Natural killer cell (primary cell): Measurements from ENCODE around the gene GJD2. TPM values are rescaled to one million over a fixed set of nuclear protein-coding genes. Genes with fewer than 3 reads are reported as not detected.

Experiments used
- ATAC-seq, 3 donors: fragments of 150-1000 bp in 2 of 3; fragments of 200-7000 bp in 1 of 3; cut with Tn5 transposase; 1 replicate in 1 of 3; 2 replicates in 2 of 3; pipeline ENCODE4 v1.10.0; 2021; ENCODE audit warnings: mild to moderate bottlenecking in 2 of 3, moderate library complexity in 2 of 3
- DNase-seq, 2 donors: peaks; one replicate each; pipeline versions ENCODE4 v3.0.0 to v3.0.0-alpha.2; 2013 to 2021; ENCODE audit warnings: mixed read lengths in 1 of 2
- H3K27ac ChIP-seq: one replicate; pipeline ENCODE4 v1.5.1; 2013; ENCODE audit warnings: mild to moderate bottlenecking, low read length
- H3K27me3 ChIP-seq: one replicate; pipeline ENCODE4 v1.6.1; 2013; ENCODE audit warnings: low read length; ENCODE audit not compliant: control insufficient read depth, insufficient read depth
- H3K36me3 ChIP-seq: one replicate; pipeline ENCODE4 v1.6.1; 2013; ENCODE audit warnings: low read length; ENCODE audit not compliant: control insufficient read depth, insufficient read depth
- H3K4me1 ChIP-seq: one replicate; pipeline ENCODE4 v1.6.1; 2013; ENCODE audit warnings: low read length; ENCODE audit not compliant: control insufficient read depth, insufficient read depth
- H3K4me3 ChIP-seq: one replicate; pipeline ENCODE4 v1.5.1; 2013; ENCODE audit warnings: low read length
- H3K9me3 ChIP-seq: one replicate; pipeline ENCODE4 v1.6.1; 2013; ENCODE audit warnings: low read length; ENCODE audit not compliant: control insufficient read depth, insufficient read depth
- H3K27ac Mint-ChIP-seq, 2 donors: one replicate each; pipeline ENCODE4 v1.8.0; 2022; ENCODE audit warnings: mild to moderate bottlenecking in 2 of 2, mixed read lengths in 2 of 2, moderate library complexity in 1 of 2
- H3K27me3 Mint-ChIP-seq, 2 donors: one replicate each; pipeline ENCODE4 v1.8.0; 2022; ENCODE audit warnings: low read depth in 2 of 2, mixed read lengths in 2 of 2
- H3K36me3 Mint-ChIP-seq: one replicate; pipeline ENCODE4 v1.8.0; 2022; ENCODE audit warnings: mixed read lengths
- H3K4me1 Mint-ChIP-seq, 2 donors: one replicate each; pipeline ENCODE4 v1.8.0; 2022; ENCODE audit warnings: mixed read lengths in 2 of 2
- H3K4me3 Mint-ChIP-seq: one replicate; pipeline ENCODE4 v1.8.0; 2022; ENCODE audit warnings: mild to moderate bottlenecking, moderate library complexity, mixed read lengths
- H3K9me3 Mint-ChIP-seq, 2 donors: one replicate each; pipeline ENCODE4 v1.8.0; 2022; ENCODE audit warnings: mixed read lengths in 2 of 2
- CTCF ChIP-seq: fragments of 200-600 bp; IDR thresholded peaks from one replicate; pipeline ENCODE4 v1.8.0; 2022; ENCODE audit warnings: antibody characterized with exemption
- WGBS: methylation state at CpG from one replicate; pipeline ENCODE4 v1.1.7; 2013; ENCODE audit warnings: missing lambda C conversion rate; ENCODE audit not compliant: insufficient coverage; 5-methylcytosine and 5-hydroxymethylcytosine counted together
- intact Hi-C: fragments of 100-400 bp; cut with micrococcal nuclease; formaldehyde crosslinking; loops from one replicate; pipeline ENCODE4 v1.14.2; 2022
- total RNA-seq, 4 donors: library from RNA; stranded (reverse); fragments of 120-200 nt in 1 of 4; gene quantifications; one replicate each; pipeline versions ENCODE4 v1.2.3 to v1.2.4, GENCODE V29; 2013 to 2022

Gene GJD2
- total RNA-seq, 3 donors from 2014 or later (not counting 1 experiment from before 2014, with no cell fraction given) = not detected

GRCh38 chr15:34739346-34739745 lies 15.5 kb downstream of the GJD2 start:
- H3K4me3 ChIP-seq = no peak overlapping the region
- Mint-ChIP-seq H3K9me3 (no peaks in the 10 kb centered on the region), H3K4me3 (no peak overlapping the region), H3K27ac (no peak overlapping the region), H3K4me1 (no peaks in the 10 kb centered on the region), H3K27me3 (peaks cover 24 to 41% of the 10 kb centered on the region in 2 donors), H3K36me3 (no peaks in the 10 kb centered on the region)
- no peaks in the 10 kb centered on the region for H3K36me3 ChIP-seq
- H3K27ac ChIP-seq = no peak overlapping the region
- 100% methylated on average over 1 of the region's 2 CpGs for WGBS
- no peaks in the 10 kb centered on the region for H3K4me1 ChIP-seq
- no peaks in the 10 kb centered on the region for H3K27me3 ChIP-seq
- ATAC-seq (no peak), DNase-seq (no peak)
- no peaks in the 10 kb centered on the region for H3K9me3 ChIP-seq
- intact Hi-C loops = no loop called here
- TF ChIP-seq CTCF = no peak

GRCh38 chr15:34738002-34738401 lies 16.8 kb downstream of the GJD2 start:
- no peaks in the 10 kb centered on the region for H3K36me3 Mint-ChIP-seq
- H3K4me3 ChIP-seq = no peak overlapping the region
- intact Hi-C loops = no loop called here
- peaks cover 24 to 28% of the 10 kb centered on the region in 2 donors for H3K27me3 Mint-ChIP-seq
- no peak for TF ChIP-seq CTCF
- H3K36me3 ChIP-seq = no peaks in the 10 kb centered on the region
- H3K27ac ChIP-seq = no peak overlapping the region
- 80% methylated on average over 1 of the region's 2 CpGs for WGBS
- H3K4me1 ChIP-seq = no peaks in the 10 kb centered on the region
- no peak for ATAC-seq
- H3K4me1 Mint-ChIP-seq = no peaks in the 10 kb centered on the region
- no peak for DNase-seq
- H3K27ac Mint-ChIP-seq = no peak overlapping the region
- H3K4me3 Mint-ChIP-seq = no peak overlapping the region
- H3K9me3 ChIP-seq = no peaks in the 10 kb centered on the region
- no peaks in the 10 kb centered on the region for H3K27me3 ChIP-seq
- H3K9me3 Mint-ChIP-seq = no peaks in the 10 kb centered on the region

DNA sequence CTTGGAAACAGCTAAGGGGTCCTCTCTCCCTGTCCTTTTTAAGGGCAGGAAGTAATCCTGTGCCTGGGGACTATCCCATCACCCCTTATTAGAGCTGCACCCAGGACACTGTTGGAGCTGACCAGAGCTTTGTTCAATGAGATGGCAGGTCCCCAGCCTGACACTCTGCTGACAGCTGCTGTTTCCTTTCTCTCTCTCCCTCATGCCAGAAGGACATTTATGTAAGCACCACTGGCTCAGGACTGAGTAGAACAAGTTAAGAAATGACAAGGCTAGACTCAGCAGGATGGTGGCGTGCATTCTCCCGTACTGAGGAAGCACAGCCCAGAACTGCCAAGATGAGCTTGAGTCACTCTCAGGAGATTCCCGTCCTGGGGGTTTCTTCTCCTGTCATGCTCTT lies 17.3 kb downstream of the GJD2 start:
- peaks cover 25% of the 10 kb centered on the region in 2 donors for H3K27me3 Mint-ChIP-seq

More for the DNA sequence above, 17.3 kb downstream of the GJD2 start:
- DNase-seq (no peak), ATAC-seq (peak in 1 of 3 donors; percentile 39)
- Histone ChIP-seq H3K36me3 (no peaks in the 10 kb centered on the region), H3K4me3 (no peak overlapping the region), H3K4me1 (no peaks in the 10 kb centered on the region), H3K27me3 (no peaks in the 10 kb centered on the region), H3K27ac (no peak overlapping the region), H3K9me3 (no peaks in the 10 kb centered on the region)
- intact Hi-C loops = no loop called here
- 72% methylated on average over 3 of the region's 3 CpGs for WGBS
- H3K9me3 Mint-ChIP-seq = no peaks in the 10 kb centered on the region
- H3K27ac Mint-ChIP-seq = no peak overlapping the region
- TF ChIP-seq CTCF = no peak
- no peaks in the 10 kb centered on the region for H3K4me1 Mint-ChIP-seq
- H3K4me3 Mint-ChIP-seq = no peak overlapping the region
- no peaks in the 10 kb centered on the region for H3K36me3 Mint-ChIP-seq
